Mesenchymal stem cell (in vitro differentiated cells and primary cell): Measurements from ENCODE around the gene DGKD.

Experiments used
- DNase-seq: peaks from one replicate; pipeline ENCODE4 v3.0.0-alpha.2; 2013
- H2AFZ ChIP-seq: one replicate; pipeline ENCODE4 v1.6.1; 2013; ENCODE audit warnings: low read depth, mild to moderate bottlenecking, control low read depth, inconsistent platforms, low read length, moderate library complexity
- H2AK5ac ChIP-seq: 2 replicates; pipeline ENCODE4 v1.6.1; 2013; ENCODE audit warnings: low read length, moderate library complexity, mild to moderate bottlenecking, inconsistent platforms; ENCODE audit not compliant: severe bottlenecking
- H2BK120ac ChIP-seq: one replicate; pipeline ENCODE4 v1.6.1; 2013; ENCODE audit warnings: low read depth, mild to moderate bottlenecking, inconsistent platforms, low read length, moderate library complexity
- H2BK12ac ChIP-seq, 2 experiments: one replicate each; pipeline ENCODE4 v1.6.1; 2013; ENCODE audit warnings: inconsistent platforms in 2 of 2, low read length in 2 of 2, mild to moderate bottlenecking in 2 of 2, moderate library complexity in 2 of 2, control low read depth in 1 of 2
- H2BK15ac ChIP-seq: one replicate; pipeline ENCODE4 v1.6.1; 2013; ENCODE audit warnings: mild to moderate bottlenecking, low read depth, inconsistent platforms; ENCODE audit not compliant: poor library complexity, severe bottlenecking
- H2BK5ac ChIP-seq: 2 replicates; pipeline ENCODE4 v1.6.1; 2013; ENCODE audit warnings: low read depth, mild to moderate bottlenecking, low read length, control low read depth, inconsistent platforms; ENCODE audit not compliant: poor library complexity, severe bottlenecking
- H3K14ac ChIP-seq, 2 experiments: one replicate each; pipeline ENCODE4 v1.6.1; 2013; ENCODE audit warnings: inconsistent platforms in 2 of 2, low read length in 2 of 2, control low read depth in 1 of 2, mild to moderate bottlenecking in 1 of 2, moderate library complexity in 1 of 2
- H3K18ac ChIP-seq, 2 experiments: one replicate each; pipeline ENCODE4 v1.6.1; 2013; ENCODE audit warnings: inconsistent platforms in 2 of 2, low read length in 2 of 2, control low read depth in 1 of 2, low read depth in 1 of 2, mild to moderate bottlenecking in 1 of 2
- H3K23ac ChIP-seq, 2 experiments: one replicate each; pipeline ENCODE4 v1.6.1; 2013; ENCODE audit warnings: inconsistent platforms in 2 of 2, low read length in 2 of 2, mild to moderate bottlenecking in 2 of 2, moderate library complexity in 2 of 2, control low read depth in 1 of 2
- H3K27ac ChIP-seq: 2 replicates; pipeline ENCODE4 v1.5.1; 2013; ENCODE audit warnings: mild to moderate bottlenecking, moderate library complexity, low read length, control low read depth, inconsistent platforms; ENCODE audit not compliant: poor library complexity, severe bottlenecking
- H3K27me3 ChIP-seq, 2 experiments: 2 replicates each; pipeline versions ENCODE4 v1.6.1 to v1.7.0; 2013; ENCODE audit warnings: low read length in 2 of 2, mild to moderate bottlenecking in 2 of 2, moderate library complexity in 2 of 2, control low read depth in 1 of 2, inconsistent platforms in 1 of 2; ENCODE audit not compliant: control insufficient read depth in 1 of 2, insufficient read depth in 1 of 2
- H3K36me3 ChIP-seq, 2 experiments: 2 replicates each; pipeline versions ENCODE4 v1.6.1 to v1.7.0; 2013; ENCODE audit warnings: low read length in 2 of 2, control low read depth in 1 of 2, inconsistent platforms in 1 of 2, low read depth in 1 of 2, mild to moderate bottlenecking in 1 of 2; ENCODE audit not compliant: insufficient read depth in 2 of 2, control insufficient read depth in 1 of 2
- H3K4ac ChIP-seq, 2 experiments: one replicate each; pipeline ENCODE4 v1.6.1; 2013; ENCODE audit warnings: inconsistent platforms in 2 of 2, low read length in 2 of 2, mild to moderate bottlenecking in 2 of 2, moderate library complexity in 2 of 2, control low read depth in 1 of 2, low read depth in 1 of 2
- H3K4me1 ChIP-seq: 2 replicates; pipeline ENCODE4 v1.6.1; 2013; ENCODE audit warnings: low read depth, low read length, control low read depth; ENCODE audit not compliant: control insufficient read depth, insufficient read depth
- H3K4me2 ChIP-seq: 2 replicates; pipeline ENCODE4 v1.6.1; 2013; ENCODE audit warnings: low read length, mild to moderate bottlenecking, inconsistent platforms; ENCODE audit not compliant: poor library complexity, severe bottlenecking
- H3K4me3 ChIP-seq, 2 experiments: 2 replicates each; pipeline versions ENCODE4 v1.5.1 to v1.7.0; 2013; ENCODE audit warnings: low read length in 2 of 2, mild to moderate bottlenecking in 2 of 2, control low read depth in 1 of 2, low read depth in 1 of 2; ENCODE audit not compliant: insufficient read depth in 1 of 2
- H3K79me1 ChIP-seq: replicated peaks from 2 replicates; pipeline ENCODE4 v1.6.1; 2013; ENCODE audit warnings: mild to moderate bottlenecking, control low read depth, low read length, inconsistent platforms; ENCODE audit not compliant: poor library complexity, severe bottlenecking
- H3K9ac ChIP-seq: 2 replicates; pipeline ENCODE4 v1.7.0; 2013; ENCODE audit warnings: mild to moderate bottlenecking, low read length, moderate library complexity
- H3K9me3 ChIP-seq: 2 replicates; pipeline ENCODE4 v1.7.0; 2013; ENCODE audit warnings: mild to moderate bottlenecking, low read length; ENCODE audit not compliant: control insufficient read depth
- H4K8ac ChIP-seq: one replicate; pipeline ENCODE4 v1.6.1; 2013; ENCODE audit warnings: inconsistent platforms, mild to moderate bottlenecking, low read length, moderate library complexity
- H4K91ac ChIP-seq: one replicate; pipeline ENCODE4 v1.6.1; 2013; ENCODE audit warnings: mild to moderate bottlenecking, low read length, inconsistent platforms
- WGBS: methylation state at CpG from one replicate; pipeline ENCODE4 v1.1.7; 2013; ENCODE audit warnings: mixed read lengths; 5-methylcytosine and 5-hydroxymethylcytosine counted together

DGKD gene

DNA sequence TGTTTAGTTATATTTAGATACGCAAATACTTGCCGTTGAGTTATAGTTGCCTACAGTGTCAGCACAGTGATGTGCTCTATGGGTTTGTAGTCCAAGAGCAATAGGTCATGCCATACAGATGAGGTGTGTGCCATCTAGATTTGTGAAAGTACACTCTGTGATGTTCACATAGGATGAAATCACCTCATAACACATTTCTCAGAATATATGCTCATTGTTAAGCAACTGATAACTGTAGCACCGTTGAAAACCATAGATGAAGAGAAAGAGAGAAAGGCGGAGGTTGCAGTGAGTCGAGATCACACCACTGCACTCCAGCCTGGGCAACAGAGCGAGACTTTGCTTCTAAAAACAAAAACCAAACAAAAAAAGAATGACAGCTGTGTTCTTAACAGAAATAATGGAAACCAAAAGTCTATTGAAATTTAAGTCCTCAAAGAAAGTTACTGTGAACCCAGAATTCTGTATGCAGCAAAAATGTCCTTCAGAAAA lies 9.5 kb downstream of the DGKD start:
- H2BK120ac ChIP-seq: no peak overlapping the region
- no peaks in the 10 kb centered on the region for H3K9me3 ChIP-seq
- no peak overlapping the region for H4K91ac ChIP-seq
- H3K14ac ChIP-seq: no peak overlapping the region
- no peak overlapping the region for H3K4me2 ChIP-seq
- H3K79me1 ChIP-seq: peaks cover 39% of the 10 kb centered on the region
- H2BK15ac ChIP-seq: no peak overlapping the region
- no peak overlapping the region for H2BK12ac ChIP-seq
- no peak overlapping the region for H2AFZ ChIP-seq
- DNase-seq: no peak
- H2BK5ac ChIP-seq: no peak overlapping the region
- H3K27ac ChIP-seq: no peak overlapping the region
- peaks cover 2 to 5% of the 10 kb centered on the region in 2 experiments for H3K36me3 ChIP-seq
- H3K4me1 ChIP-seq: no peaks in the 10 kb centered on the region
- H3K4ac ChIP-seq: no peak overlapping the region
- H3K27me3 ChIP-seq: no peaks in the 10 kb centered on the region
- WGBS: 100% methylated on average over 5 of the region's 6 CpGs
- no peak overlapping the region for H3K9ac ChIP-seq
- no peak overlapping the region for H3K18ac ChIP-seq
- H3K23ac ChIP-seq: no peak overlapping the region
- no peak overlapping the region for H3K4me3 ChIP-seq
- no peak overlapping the region for H4K8ac ChIP-seq
- H2AK5ac ChIP-seq: no peak overlapping the region

- Histone ChIP-seq H3K36me3 (peaks cover 2 to 5% of the 10 kb centered on the region in 2 experiments), H3K4me1 (no peaks in the 10 kb centered on the region), H2BK120ac (no peak overlapping the region), H3K14ac (no peak overlapping the region), H3K79me1 (peaks cover 35% of the 10 kb centered on the region), H3K4me3 (no peak overlapping the region), H3K9me3 (no peaks in the 10 kb centered on the region), H3K4me2 (no peak overlapping the region), H2AK5ac (no peak overlapping the region), H3K9ac (no peak overlapping the region), H3K4ac (no peak overlapping the region), H2BK12ac (no peak overlapping the region), H3K23ac (no peak overlapping the region), H3K18ac (no peak overlapping the region), H2BK15ac (no peak overlapping the region), H3K27ac (no peak overlapping the region), H3K27me3 (no peaks in the 10 kb centered on the region), H4K91ac (no peak overlapping the region), H2BK5ac (no peak overlapping the region), H4K8ac (no peak overlapping the region), H2AFZ (no peak overlapping the region)
- WGBS: 97% methylated on average over 6 of the region's 6 CpGs
- DNase-seq: no peak
Observed at GRCh38 chr2:233365861-233366520, 11.7 kb downstream of the DGKD start.

DNA sequence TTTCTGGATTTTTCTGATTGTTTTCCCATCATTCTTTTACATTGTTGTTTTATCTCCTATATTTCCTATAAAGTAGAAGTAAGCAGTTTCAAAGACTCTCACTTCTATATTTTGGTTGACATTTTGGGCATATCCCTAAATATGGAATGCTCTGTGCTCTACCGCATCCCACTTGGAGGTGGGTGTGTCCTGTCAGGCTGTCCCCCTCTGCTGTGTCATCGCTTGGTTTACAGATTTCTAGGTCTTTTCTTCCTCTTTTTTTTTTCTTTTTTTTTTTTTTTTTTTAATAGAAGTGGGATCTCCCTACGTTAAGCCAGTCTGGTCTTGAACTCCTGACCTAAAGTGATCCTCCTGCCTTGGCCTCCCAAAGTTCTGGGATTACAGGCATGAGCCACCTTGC lies 13.3 kb downstream of the DGKD start:
- Histone ChIP-seq H4K91ac (no peak overlapping the region), H2AFZ (no peak overlapping the region), H2BK120ac (no peak overlapping the region), H2BK12ac (no peak overlapping the region), H4K8ac (no peak overlapping the region), H3K4me2 (no peak overlapping the region), H3K27ac (no peak overlapping the region), H3K79me1 (peaks cover 29% of the 10 kb centered on the region), H3K23ac (no peak overlapping the region), H2AK5ac (no peak overlapping the region), H3K14ac (no peak overlapping the region), H3K36me3 (peaks cover 2 to 5% of the 10 kb centered on the region in 2 experiments), H3K4ac (no peak overlapping the region), H3K4me3 (no peak overlapping the region), H3K4me1 (no peaks in the 10 kb centered on the region), H3K9ac (no peak overlapping the region), H3K9me3 (no peaks in the 10 kb centered on the region), H3K18ac (no peak overlapping the region), H2BK15ac (no peak overlapping the region), H3K27me3 (no peaks in the 10 kb centered on the region), H2BK5ac (no peak overlapping the region)
- DNase-seq: no peak
- WGBS: 100% methylated on average over 2 of the region's 3 CpGs

- no peak overlapping the region for H3K18ac ChIP-seq
- no peaks in the 10 kb centered on the region for H3K27me3 ChIP-seq
- no peak for DNase-seq
- H3K9ac ChIP-seq: no peak overlapping the region
- H4K8ac ChIP-seq: no peak overlapping the region
- peaks cover 26% of the 10 kb centered on the region for H3K79me1 ChIP-seq
- no peak overlapping the region for H2AFZ ChIP-seq
- H3K4me3 ChIP-seq: no peak overlapping the region
- H2BK12ac ChIP-seq: no peak overlapping the region
- H3K23ac ChIP-seq: no peak overlapping the region
- H3K4me2 ChIP-seq: no peak overlapping the region
- no peak overlapping the region for H2AK5ac ChIP-seq
- H2BK120ac ChIP-seq: no peak overlapping the region
- no peaks in the 10 kb centered on the region for H3K4me1 ChIP-seq
- no peaks in the 10 kb centered on the region for H3K9me3 ChIP-seq
- H3K4ac ChIP-seq: no peak overlapping the region
- 97% methylated on average over 5 of the region's 5 CpGs for WGBS
- H3K27ac ChIP-seq: no peak overlapping the region
- H2BK5ac ChIP-seq: no peak overlapping the region
- H3K14ac ChIP-seq: no peak overlapping the region
- peaks cover 0 to 5% of the 10 kb centered on the region in 2 experiments for H3K36me3 ChIP-seq
- H4K91ac ChIP-seq: no peak overlapping the region
- no peak overlapping the region for H2BK15ac ChIP-seq
Observed at GRCh38 chr2:233368756-233369155, 14.5 kb downstream of the DGKD start.
